Measurements from ENCODE around the gene NKAPL. TPM values are rescaled to one million over a fixed set of nuclear protein-coding genes. Genes with fewer than 3 reads are reported as not detected.
A peak's percentile ranks its signal among the peaks of the same experiment; 100 is the strongest.

Gene NKAPL
- not detected in 2 replicates for total RNA-seq
- not detected in 2 replicates for polyA plus RNA-seq

- Histone ChIP-seq H3K4me1 (ENCODE audit: low read depth) (no peaks in the 10 kb centered on the region), H3K36me3 (no peaks in the 10 kb centered on the region), H3K27me3 (no peaks in the 10 kb centered on the region), H3K4me3 (no peak within 1 kb of the TSS), H3K9me3 (ENCODE audit: low read depth) (no peaks in the 10 kb centered on the region), H3K27ac (no peak within 1 kb of the TSS)
- TF ChIP-seq CTCF (IDR thresholded peaks at IDR 0.05; ENCODE audit: low read depth, low read length) = no peak
- DNase-seq (ENCODE audit: low read depth in 1 of 2, low spot score in 1 of 2) = peak in 1 of 2 donors; percentile 93
Measured at GRCh38 chr6:28258877-28259777, at the start of gene NKAPL. Gene NKAPL, plus strand, starts transcription at chr6:28259297. Its CDS starts 75 bp downstream, at chr6:28259372.

DNA sequence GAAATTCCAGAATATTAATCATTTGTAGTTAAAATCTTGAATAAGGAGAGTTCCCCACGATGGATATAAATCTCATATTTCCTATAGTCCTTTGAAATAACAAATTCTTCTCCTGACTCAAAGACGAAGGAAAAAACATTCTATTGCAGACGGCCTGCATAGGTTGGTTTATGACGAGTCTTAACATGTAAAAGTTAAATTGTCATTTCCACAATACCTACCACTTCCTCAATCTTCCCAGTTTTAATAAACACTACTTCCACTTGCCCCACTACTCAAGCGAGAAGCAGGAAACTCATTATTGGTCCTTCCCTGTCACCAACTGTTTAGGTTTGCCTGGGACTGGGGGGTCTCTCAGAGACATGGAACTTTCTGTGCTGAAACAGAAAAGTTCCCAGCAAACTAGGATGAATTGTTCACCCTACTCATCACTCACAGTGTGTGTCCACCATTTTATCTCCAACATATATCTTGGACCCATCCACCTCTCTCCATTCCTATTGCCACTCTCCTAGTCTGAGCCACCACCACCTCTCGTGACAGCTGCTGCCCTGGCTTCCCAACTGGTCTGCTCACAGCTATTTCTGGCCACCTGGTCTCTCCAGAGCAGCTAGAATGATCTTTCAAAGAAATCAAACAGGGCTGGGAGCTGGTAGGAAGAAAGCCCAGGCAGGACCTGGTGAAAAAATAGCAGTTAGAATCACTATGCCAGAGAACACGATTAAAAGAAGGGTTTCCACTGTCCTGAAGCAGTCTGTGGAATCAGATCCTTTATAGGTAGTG lies 49.2 kb upstream of the NKAPL start:
- TF ChIP-seq CTCF (IDR thresholded peaks at IDR 0.05; ENCODE audit: low read depth, low read length) = no peak
- no peak overlapping the region for H3K4me3 ChIP-seq
- peak in 1 of 2 donors; percentile 7 for DNase-seq (ENCODE audit: low read depth in 1 of 2, low spot score in 1 of 2)
- peaks cover 7% of the 10 kb centered on the region for H3K4me1 ChIP-seq (ENCODE audit: low read depth)
- H3K9me3 ChIP-seq (ENCODE audit: low read depth) = no peaks in the 10 kb centered on the region
- H3K27me3 ChIP-seq = peaks cover 100% of the 10 kb centered on the region
- no peaks in the 10 kb centered on the region for H3K36me3 ChIP-seq
- no peak overlapping the region for H3K27ac ChIP-seq

DNA sequence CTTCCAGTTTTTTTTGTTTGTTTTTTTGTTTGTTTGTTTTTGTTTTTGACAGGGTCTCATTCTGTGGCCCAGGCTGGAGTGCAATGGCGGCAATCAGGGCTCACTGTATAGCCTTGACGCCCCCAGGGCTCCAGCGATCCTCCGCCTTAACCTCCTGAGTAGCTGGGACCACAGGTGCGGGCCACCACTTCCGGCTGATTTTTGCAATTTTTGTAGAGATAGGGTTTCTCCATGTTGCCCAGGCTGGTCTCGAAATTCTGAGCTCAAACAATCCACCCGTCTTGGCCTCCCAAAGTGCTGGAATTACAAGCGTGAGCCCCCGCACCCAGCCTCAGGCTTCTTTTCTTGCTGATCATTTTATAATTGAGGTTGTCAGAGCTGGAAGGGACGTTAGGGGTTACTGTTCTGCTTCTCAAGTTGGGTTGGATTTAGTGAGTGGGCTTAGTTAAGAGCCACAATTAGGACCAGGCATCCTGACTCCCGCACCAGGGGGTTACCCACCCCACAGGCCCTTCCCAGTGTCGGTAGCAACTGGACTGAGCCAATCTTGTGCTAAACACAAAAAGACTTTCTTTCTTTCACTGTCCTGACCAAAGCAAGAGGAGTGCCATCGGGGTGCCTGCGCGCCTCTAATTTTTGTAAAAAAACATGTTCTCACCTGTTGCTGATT lies 47.1 kb upstream of the NKAPL start:
- Histone ChIP-seq H3K27me3 (peaks cover 91% of the 10 kb centered on the region), H3K4me1 (ENCODE audit: low read depth) (peaks cover 7% of the 10 kb centered on the region), H3K36me3 (no peaks in the 10 kb centered on the region), H3K4me3 (peak overlapping the region; percentile 9), H3K27ac (no peak overlapping the region), H3K9me3 (ENCODE audit: low read depth) (no peaks in the 10 kb centered on the region)
- no peak for DNase-seq (ENCODE audit: low read depth in 1 of 2, low spot score in 1 of 2)
- no peak for TF ChIP-seq CTCF (IDR thresholded peaks at IDR 0.05; ENCODE audit: low read depth, low read length)

- Histone ChIP-seq H3K27me3 (peaks cover 84% of the 10 kb centered on the region), H3K4me1 (ENCODE audit: low read depth) (peaks cover 7% of the 10 kb centered on the region)
- peak; percentile 20 to 58 for DNase-seq (ENCODE audit: low read depth in 1 of 2, low spot score in 1 of 2)
Measured at GRCh38 chr6:28212510-28213212, 46.4 kb upstream of the NKAPL start.

More at GRCh38 chr6:28212510-28213212, 46.4 kb upstream of the NKAPL start:
- Histone ChIP-seq H3K9me3 (ENCODE audit: low read depth) (no peaks in the 10 kb centered on the region), H3K4me3 (peak overlapping the region; percentile 9), H3K36me3 (no peaks in the 10 kb centered on the region), H3K27ac (no peak overlapping the region)
- no peak for TF ChIP-seq CTCF (IDR thresholded peaks at IDR 0.05; ENCODE audit: low read depth, low read length)

Data from cardiac muscle cell (in vitro differentiated cells and primary cell).